Measurements from ENCODE around the gene LAD1.

LAD1 gene

GRCh38 chr1:201408834-201409200, 9.7 kb upstream of the LAD1 start:
- no peak for DNase-seq (ENCODE audit: extremely low spot score)
- TF ChIP-seq PKNOX1 (IDR thresholded peaks at IDR 0.05) (no peak), ARNT (IDR thresholded peaks at IDR 0.05) (no peak), ZNF384 (IDR thresholded peaks at IDR 0.05) (no peak), FOXK2 (IDR thresholded peaks at IDR 0.05) (no peak), FOXM1 (IDR thresholded peaks at IDR 0.05; ENCODE audit: borderline replicate concordance) (no peak), LEF1 (IDR thresholded peaks at IDR 0.05; ENCODE audit: borderline replicate concordance) (no peak), FOXA1 (IDR thresholded peaks at IDR 0.05) (no peak)
- ChIA-PET CTCF (interaction anchor here (0.6 to 1.2 kb wide), 8 partner anchors 10 to 59 kb away, joined by 3 to 5 read pairs (median 3); no protein-coding TSS in a partner anchor), POLR2A (interaction anchor here (0.7 kb wide), 1 partner anchor 33 kb away, joined by 3 read pairs; no protein-coding TSS in a partner anchor)

- ChIA-PET POLR2A (interaction anchor here (0.7 kb wide), 1 partner anchor 32 kb away, joined by 3 read pairs; no protein-coding TSS in a partner anchor), CTCF (interaction anchor here (0.7 to 1.2 kb wide), 7 partner anchors 10 to 91 kb away, joined by 3 to 5 read pairs (median 3); no protein-coding TSS in a partner anchor)
- DNase-seq (ENCODE audit: extremely low spot score), result peak; percentile 94
- TF ChIP-seq HDGF (IDR thresholded peaks at IDR 0.05; ENCODE audit: borderline replicate concordance), result 0 out of 2 replicates have a peak, but pooled peaks have one; percentile 91
- no peak for TF ChIP-seq FOXK2 (IDR thresholded peaks at IDR 0.05)
These were observed 9.2 kb upstream of the LAD1 start for GRCh38 chr1:201408176-201408833.

- no peak for DNase-seq (ENCODE audit: extremely low spot score)
- POLR2A ChIA-PET, result no interaction called here
- CTCF ChIA-PET, result interaction anchor here (0.8 kb wide), 2 partner anchors 21 to 45 kb away, joined by 3 to 4 read pairs; no protein-coding TSS in a partner anchor
- TF ChIP-seq BHLHE40 (IDR thresholded peaks at IDR 0.05; ENCODE audit: borderline replicate concordance) (no peak), LEF1 (IDR thresholded peaks at IDR 0.05; ENCODE audit: borderline replicate concordance) (no peak), ZNF384 (IDR thresholded peaks at IDR 0.05) (no peak), PKNOX1 (IDR thresholded peaks at IDR 0.05) (no peak)
These were observed 7.8 kb upstream of the LAD1 start for GRCh38 chr1:201406831-201407406.

- TF ChIP-seq PKNOX1 (IDR thresholded peaks at IDR 0.05) (no peak), FOXM1 (IDR thresholded peaks at IDR 0.05; ENCODE audit: borderline replicate concordance) (no peak), ARNT (IDR thresholded peaks at IDR 0.05) (no peak), HDGF (IDR thresholded peaks at IDR 0.05; ENCODE audit: borderline replicate concordance) (no peak), L3MBTL2 (conservative IDR thresholded peaks at IDR 0.05) (no peak), LEF1 (IDR thresholded peaks at IDR 0.05; ENCODE audit: borderline replicate concordance) (no peak), BHLHE40 (IDR thresholded peaks at IDR 0.05; ENCODE audit: borderline replicate concordance) (no peak), FOXK2 (IDR thresholded peaks at IDR 0.05) (no peak), CTBP1 (IDR thresholded peaks at IDR 0.05; ENCODE audit: borderline replicate concordance) (no peak)
- CTCF ChIA-PET, result no interaction called here
- POLR2A ChIA-PET, result no interaction called here
- DNase-seq (ENCODE audit: extremely low spot score), result no peak
These were observed 6.3 kb upstream of the LAD1 start for GRCh38 chr1:201405484-201405831.

- no peak for TF ChIP-seq PKNOX1 (IDR thresholded peaks at IDR 0.05)
- CTCF ChIA-PET, result interaction anchor here (0.7 kb wide), 1 partner anchor 159 kb away, joined by 3 read pairs; no protein-coding TSS in a partner anchor
- POLR2A ChIA-PET, result no interaction called here
- no peak for DNase-seq (ENCODE audit: extremely low spot score)
These were observed 5.8 kb upstream of the LAD1 start for GRCh38 chr1:201404722-201405483.

- no peak for DNase-seq (ENCODE audit: extremely low spot score)
- POLR2A ChIA-PET, result no interaction called here
- TF ChIP-seq TARDBP (IDR thresholded peaks at IDR 0.05), result no peak
- no peak for TF ChIP-seq ARNT (IDR thresholded peaks at IDR 0.05)
- no peak for TF ChIP-seq BHLHE40 (IDR thresholded peaks at IDR 0.05; ENCODE audit: borderline replicate concordance)
- no peak for TF ChIP-seq L3MBTL2 (conservative IDR thresholded peaks at IDR 0.05)
- no peak for TF ChIP-seq LEF1 (IDR thresholded peaks at IDR 0.05; ENCODE audit: borderline replicate concordance)
- TF ChIP-seq ZNF384 (IDR thresholded peaks at IDR 0.05), result no peak
- no peak for TF ChIP-seq FOXK2 (IDR thresholded peaks at IDR 0.05)
- TF ChIP-seq HDGF (IDR thresholded peaks at IDR 0.05; ENCODE audit: borderline replicate concordance), result no peak
- TF ChIP-seq ELF4 (IDR thresholded peaks at IDR 0.05), result no peak
- no peak for TF ChIP-seq SUZ12 (IDR thresholded peaks at IDR 0.05)
- no peak for TF ChIP-seq SP1 (IDR thresholded peaks at IDR 0.05)
- TF ChIP-seq FOXM1 (IDR thresholded peaks at IDR 0.05; ENCODE audit: borderline replicate concordance), result no peak
- no peak for TF ChIP-seq FOXA1 (IDR thresholded peaks at IDR 0.05)
- no peak for TF ChIP-seq NFRKB (IDR thresholded peaks at IDR 0.05)
- no peak for TF ChIP-seq CTBP1 (IDR thresholded peaks at IDR 0.05; ENCODE audit: borderline replicate concordance)
- CTCF ChIA-PET, result interaction anchor here (0.7 kb wide), 1 partner anchor 158 kb away, joined by 3 read pairs; no protein-coding TSS in a partner anchor
These were observed 4.9 kb upstream of the LAD1 start for GRCh38 chr1:201404055-201404454.

All from HEK293T (cell line).